GM13976 (cell line): ENCODE data around the gene ULBP2.
"Not testable (repeated sequence)": the region's sequence is repeated elsewhere in the genome, so short reads cannot be mapped to it uniquely, and the experiment has no call there.

Experiments
- DNase-seq: peaks from one replicate; pipeline ENCODE4 v3.0.0; 2012; ENCODE audit warnings: low spot score
- in situ Hi-C: fragments of 300-500 bp; cut with MboI; formaldehyde crosslinking; loops from one replicate; pipeline ENCODE4 v1.12.0; 2022; ENCODE audit warnings: low sequenced_read_pairs, mixed read lengths, inconsistent platforms; ENCODE audit not compliant: unreplicated experiment
- TF ChIP-seq, protein P1 (sequence below): IDR thresholded peaks from 2 replicates; pipeline ENCODE4 v1.5.1; 2012; ENCODE audit warnings: borderline replicate concordance, mild to moderate bottlenecking; ENCODE audit not compliant: insufficient read depth; ENCODE audit errors: extremely low read depth, missing control alignments, control extremely low read depth

Gene ULBP2

DNA sequence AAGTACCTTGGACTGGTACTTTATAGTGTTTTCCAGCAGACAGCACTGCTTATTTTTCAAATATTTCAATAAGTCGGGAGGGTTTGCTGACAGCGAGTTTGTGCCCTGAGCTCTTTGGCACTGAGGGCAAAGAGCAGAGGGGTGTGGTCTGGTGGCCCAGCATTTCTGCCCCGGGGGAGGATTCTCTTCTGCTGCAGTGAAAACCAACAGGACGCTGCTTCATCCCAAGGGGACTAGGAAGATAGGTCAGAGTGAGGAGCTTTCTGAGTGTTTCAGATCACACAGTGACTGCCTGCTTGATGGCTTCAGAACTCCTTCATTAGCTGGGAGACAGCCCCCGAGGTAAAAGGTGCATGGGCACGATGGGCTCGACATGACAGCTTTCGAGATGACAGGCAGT, 8.6 kb downstream of the ULBP2 start:
- no peak for DNase-seq
- in situ Hi-C loops: no loop called here
- TF ChIP-seq, protein P1, sequence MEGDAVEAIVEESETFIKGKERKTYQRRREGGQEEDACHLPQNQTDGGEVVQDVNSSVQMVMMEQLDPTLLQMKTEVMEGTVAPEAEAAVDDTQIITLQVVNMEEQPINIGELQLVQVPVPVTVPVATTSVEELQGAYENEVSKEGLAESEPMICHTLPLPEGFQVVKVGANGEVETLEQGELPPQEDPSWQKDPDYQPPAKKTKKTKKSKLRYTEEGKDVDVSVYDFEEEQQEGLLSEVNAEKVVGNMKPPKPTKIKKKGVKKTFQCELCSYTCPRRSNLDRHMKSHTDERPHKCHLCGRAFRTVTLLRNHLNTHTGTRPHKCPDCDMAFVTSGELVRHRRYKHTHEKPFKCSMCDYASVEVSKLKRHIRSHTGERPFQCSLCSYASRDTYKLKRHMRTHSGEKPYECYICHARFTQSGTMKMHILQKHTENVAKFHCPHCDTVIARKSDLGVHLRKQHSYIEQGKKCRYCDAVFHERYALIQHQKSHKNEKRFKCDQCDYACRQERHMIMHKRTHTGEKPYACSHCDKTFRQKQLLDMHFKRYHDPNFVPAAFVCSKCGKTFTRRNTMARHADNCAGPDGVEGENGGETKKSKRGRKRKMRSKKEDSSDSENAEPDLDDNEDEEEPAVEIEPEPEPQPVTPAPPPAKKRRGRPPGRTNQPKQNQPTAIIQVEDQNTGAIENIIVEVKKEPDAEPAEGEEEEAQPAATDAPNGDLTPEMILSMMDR: no peak

DNA sequence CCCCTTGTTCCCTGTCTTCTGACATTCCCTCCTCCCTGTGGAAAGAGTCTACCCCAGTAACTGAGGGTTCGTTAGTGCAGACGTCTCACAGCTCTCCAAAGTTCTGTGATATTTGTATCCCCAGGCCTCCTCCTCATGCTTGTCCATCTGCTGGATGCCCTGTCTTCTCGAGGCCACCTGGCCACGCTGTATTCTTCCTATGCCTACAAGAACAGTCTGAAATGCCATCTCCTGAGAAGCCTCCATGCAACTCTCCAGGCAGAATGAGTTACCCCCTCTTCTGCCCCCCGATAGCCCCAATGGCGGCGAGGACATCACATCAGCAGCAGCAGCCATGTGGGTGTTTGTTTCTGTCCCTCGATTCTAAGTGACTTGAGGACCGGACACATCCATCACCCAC, 9.3 kb downstream of the ULBP2 start:
- DNase-seq: no peak
- TF ChIP-seq, protein P1: no peak
- in situ Hi-C loops: no loop called here

DNA sequence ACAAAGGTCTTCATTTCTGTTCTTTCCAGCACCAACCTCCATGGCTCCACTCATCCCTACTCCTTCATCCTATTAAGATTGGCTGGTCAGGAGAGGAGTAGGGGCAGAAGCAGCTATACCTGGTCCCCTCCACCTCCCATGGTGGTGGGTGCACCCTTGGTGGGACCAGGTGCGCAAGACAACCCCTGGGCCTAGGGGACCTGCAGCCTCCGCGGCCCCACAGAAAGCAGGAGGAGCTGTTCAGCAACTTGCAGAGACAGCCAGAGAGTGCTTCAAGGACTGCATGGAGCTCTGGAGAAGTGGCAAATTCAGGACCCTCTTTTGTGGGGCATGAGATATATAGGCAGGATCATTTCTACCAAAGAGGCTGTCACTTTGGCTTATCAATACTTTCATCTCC, 9.8 kb downstream of the ULBP2 start:
- in situ Hi-C loops: no loop called here
- no peak for DNase-seq
- TF ChIP-seq, protein P1: no peak

DNA sequence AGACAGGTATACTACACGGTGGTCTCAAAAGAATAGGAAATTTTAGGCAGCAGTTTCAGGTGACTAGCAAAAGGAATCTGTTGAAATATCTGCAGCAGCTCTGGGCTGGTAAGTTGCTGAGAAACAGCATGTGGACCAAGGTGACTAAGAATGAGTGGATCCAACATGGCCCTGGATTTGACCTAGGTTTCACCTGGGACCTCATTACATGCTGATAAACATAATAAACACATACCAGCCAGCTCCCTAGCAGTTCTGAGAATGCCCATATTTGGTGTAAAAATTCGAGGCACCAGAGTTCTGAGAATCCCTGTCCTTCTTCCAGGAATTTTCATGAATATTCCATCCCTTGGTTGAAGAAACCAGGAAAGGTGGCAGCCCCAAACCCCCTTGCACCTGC, 11.6 kb downstream of the ULBP2 start:
- in situ Hi-C loops, DNase-seq: not testable (repeated sequence)

DNA sequence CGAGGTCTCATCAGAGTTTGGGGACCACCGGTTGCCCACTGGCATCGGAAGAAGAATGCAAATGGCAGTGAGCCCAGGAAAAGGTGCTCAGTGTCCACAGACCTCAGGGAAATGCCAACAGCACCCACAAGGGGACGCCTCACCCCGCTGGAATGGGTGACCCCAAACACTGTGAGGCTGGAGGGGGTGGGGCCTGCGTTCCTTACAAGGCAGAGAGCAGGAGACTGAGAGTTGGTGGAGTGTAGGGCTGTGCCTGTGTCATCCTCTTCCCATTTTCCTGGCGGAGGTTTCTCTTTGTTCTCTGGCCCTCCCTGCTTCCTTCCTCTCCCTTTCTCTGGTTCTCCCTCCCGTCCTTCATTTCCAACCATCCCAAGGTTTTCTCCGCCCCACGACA, 12.1 kb downstream of the ULBP2 start:
- DNase-seq, in situ Hi-C loops: not testable (repeated sequence)

DNA sequence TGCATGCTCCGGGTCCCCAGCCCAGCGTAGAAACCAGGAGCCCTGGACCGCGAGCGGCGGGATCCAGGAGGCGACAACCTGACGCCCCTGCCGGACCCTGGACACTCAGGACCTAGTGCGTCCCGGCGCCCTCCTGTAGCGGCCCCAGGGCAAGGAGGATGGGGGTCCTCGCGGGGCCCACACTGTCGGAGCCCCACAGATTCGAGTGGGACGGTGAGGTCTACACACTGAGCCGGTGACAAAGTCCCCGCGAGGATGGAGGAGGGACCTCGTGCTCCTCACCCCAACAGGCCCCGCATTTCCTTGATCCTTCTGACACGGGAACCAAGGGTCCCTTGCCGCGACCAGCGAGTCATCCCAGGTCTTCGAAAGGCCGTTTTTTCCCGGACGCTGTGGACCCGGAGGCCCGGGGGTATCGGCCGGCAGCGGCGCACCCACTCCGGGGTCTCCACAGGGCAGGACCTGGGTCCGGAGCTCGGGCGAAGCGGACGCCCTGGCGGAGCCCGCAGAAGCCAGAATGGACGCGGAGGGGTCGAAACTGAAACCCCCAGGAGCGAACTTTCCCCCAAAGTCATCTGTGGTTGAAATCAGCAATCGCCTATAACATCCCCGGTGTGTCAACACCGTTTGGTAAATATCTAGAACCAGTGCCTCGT, 12.6 kb downstream of the ULBP2 start:
- DNase-seq: not testable (repeated sequence)

DNA sequence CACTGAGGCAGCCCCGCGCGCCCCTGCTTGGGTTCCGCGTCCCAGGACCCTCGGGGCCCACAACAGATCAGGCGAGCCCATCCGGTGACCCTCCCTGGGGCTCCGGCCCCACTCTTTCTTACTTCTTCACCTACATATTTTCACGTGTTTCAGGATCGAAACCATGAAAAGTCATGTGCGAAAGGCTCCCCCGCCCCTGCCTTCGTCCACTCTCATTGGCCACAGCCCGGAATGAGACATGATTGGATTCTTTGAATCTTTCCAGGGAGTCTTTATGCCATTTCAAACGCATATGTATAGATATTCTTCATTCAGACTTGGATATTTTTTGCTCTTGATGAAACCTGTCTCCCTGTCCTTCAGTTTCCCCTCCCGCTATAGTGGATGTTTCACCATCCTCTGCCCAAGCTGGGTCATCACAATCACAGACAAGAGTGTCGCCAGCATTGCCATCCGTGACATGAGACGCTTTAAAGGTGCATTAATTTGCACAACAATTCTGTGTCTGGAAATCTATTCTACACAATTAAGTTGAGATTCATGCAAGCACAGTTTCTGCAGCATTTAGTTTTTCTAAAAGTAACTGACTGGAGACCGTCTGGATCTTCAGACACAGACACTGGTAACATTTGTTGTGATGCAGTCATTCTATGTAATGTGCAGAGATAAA, 13.3 kb downstream of the ULBP2 start:
- DNase-seq, in situ Hi-C loops: not testable (repeated sequence)

More for the DNA sequence above, 12.6 kb downstream of the ULBP2 start:
- in situ Hi-C loops: not testable (repeated sequence)

DNA sequence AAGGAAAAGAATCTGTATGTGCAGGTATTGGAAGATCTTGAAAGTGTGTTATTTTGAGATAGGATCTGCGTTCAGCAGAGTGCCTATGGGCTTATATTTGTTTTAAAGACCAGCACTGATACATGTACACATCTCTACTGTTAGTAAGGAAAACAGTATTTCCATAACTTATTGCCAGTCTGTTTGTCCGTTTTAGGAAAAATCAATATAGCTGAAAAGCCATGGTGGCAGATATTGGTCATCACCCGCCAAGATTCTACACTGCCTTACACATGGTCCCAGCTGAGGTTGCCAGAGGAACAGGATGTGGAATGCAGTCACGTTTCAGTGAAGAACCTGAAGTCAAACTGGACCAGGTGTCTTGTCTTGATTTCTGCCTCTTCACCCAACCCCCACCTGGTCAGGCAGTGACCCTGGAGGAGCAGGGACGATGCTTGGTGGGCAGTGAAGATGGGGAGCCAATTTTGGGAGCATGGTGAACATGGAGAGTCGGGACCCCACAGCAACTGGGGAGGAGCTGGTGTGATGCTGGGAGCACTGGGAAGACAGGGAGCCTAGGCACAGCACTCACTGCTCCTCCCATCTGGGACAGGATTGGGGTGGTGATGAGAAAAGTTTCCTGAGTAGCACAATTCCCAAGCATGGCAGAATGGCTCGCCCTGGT, 14.0 kb downstream of the ULBP2 start:
- DNase-seq, in situ Hi-C loops: not testable (repeated sequence)

DNA sequence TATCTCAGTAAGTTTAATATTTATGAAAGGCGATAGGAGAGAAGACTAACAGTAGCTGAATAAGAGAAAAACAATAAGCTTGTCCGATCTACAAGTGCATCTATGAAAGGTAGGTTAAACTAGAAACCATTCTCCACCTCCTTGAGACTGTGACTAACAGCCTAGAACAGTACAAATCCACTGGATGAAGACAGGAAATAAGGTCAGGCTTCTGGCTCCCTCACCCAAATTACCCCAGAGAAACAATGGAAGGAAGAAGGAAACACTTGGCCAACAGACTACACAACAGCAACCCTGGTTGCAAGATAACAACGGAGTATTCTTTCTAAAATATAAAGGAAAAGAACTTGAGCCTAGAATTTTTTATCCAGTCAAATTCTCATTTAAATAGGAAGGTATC, 16.3 kb downstream of the ULBP2 start:
- in situ Hi-C loops, DNase-seq: not testable (repeated sequence)

DNA sequence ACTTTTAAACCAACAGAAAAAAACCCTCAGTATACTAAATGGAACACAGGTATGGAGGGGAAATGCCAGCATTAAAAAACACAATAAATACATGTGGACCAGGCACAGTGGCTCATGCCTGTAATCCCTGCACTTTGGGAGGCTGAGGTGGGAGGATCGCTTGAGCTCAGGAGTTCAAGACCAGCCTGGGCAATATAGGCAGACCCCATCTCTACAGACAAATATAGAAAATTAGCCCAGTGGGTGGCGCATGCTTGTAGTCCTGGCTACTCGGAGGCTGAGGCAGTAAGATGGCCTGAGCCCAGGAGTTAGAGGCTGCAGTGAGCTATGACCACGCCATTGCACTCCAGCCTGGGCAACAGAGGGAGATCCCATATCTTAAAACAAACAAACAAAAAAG, 18.0 kb downstream of the ULBP2 start:
- DNase-seq, in situ Hi-C loops: not testable (repeated sequence)
